ENCODE measurements around the gene TUB. TPM values are rescaled to one million over a fixed set of nuclear protein-coding genes. Genes with fewer than 3 reads are reported as not detected.

TUB gene
- polyA plus RNA-seq, 1 of the 3 experiments (the other 2 are of a cell fraction), result 11.3 TPM

DNA sequence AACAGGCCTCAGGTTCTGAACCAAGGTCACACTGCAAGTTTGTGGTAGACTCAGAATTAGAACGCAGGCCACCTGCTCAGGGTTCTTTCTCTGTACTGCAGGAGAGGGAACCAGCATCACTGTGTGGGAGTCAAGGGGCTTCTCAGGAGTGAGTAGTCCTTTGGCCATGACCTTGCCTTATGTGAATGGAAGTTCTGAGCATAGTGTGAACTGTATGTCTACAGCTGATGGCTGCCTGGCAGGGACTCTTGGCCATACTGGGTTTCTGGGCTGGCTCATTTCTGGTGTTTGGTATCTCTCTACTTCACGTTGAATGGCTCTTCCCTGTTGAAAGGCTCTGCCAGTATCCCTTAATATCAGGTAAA, 40.1 kb upstream of the TUB start:
- POLR2A ChIA-PET, result no interaction called here

More for the DNA sequence above, 40.1 kb upstream of the TUB start:
- H3K4me1 ChIP-seq (ENCODE audit: control insufficient read depth in 1 of 2, insufficient read depth in 2 of 2, low read depth in 1 of 2, low read length in 1 of 2), result peaks cover 0 to 15% of the 10 kb centered on the region in 2 experiments; a peak in 1 of 4 replicates
- no peak overlapping the region for H3K9ac ChIP-seq
- no peak for DNase-seq
- H3K27me3 ChIP-seq (ENCODE audit: insufficient read depth), result no peaks in the 10 kb centered on the region
- H3K9me3 ChIP-seq, result no peaks in the 10 kb centered on the region
- H3K4me3 ChIP-seq (ENCODE audit: low read depth in 2 of 2, low read length in 1 of 2), result no peak overlapping the region
- H3K27ac ChIP-seq (ENCODE audit: low read depth in 2 of 2, low read length in 1 of 2), result no peak overlapping the region
- no peak overlapping the region for H3K4me2 ChIP-seq
- no peak overlapping the region for H2AFZ ChIP-seq (ENCODE audit: low read depth)
- H3K36me3 ChIP-seq (replicated peaks in 1 of 2; ENCODE audit: control insufficient read depth in 1 of 2, insufficient read depth in 2 of 2, low read length in 1 of 2), result no peaks in the 10 kb centered on the region
- TF ChIP-seq MEF2A (IDR thresholded peaks at IDR 0.05; ENCODE audit: borderline replicate concordance, low read depth) (no peak), POLR2AphosphoS5 (IDR thresholded peaks at IDR 0.05; ENCODE audit: low read depth, low read length) (no peak), TEAD4 (IDR thresholded peaks at IDR 0.05; ENCODE audit: borderline replicate concordance, insufficient read depth) (no peak), USF2 (IDR thresholded peaks at IDR 0.05; ENCODE audit: borderline replicate concordance, low read depth, low read length) (no peak), YY1 (IDR thresholded peaks at IDR 0.05; ENCODE audit: low read depth) (no peak), MAX (IDR thresholded peaks at IDR 0.05; ENCODE audit: low read depth) (no peak), RXRA (IDR thresholded peaks at IDR 0.05; ENCODE audit: borderline replicate concordance, low read depth) (no peak), RFX5 (IDR thresholded peaks at IDR 0.05; ENCODE audit: low read length) (no peak), FOXM1 (IDR thresholded peaks at IDR 0.05; ENCODE audit: low read depth) (no peak), RCOR1 (IDR thresholded peaks at IDR 0.05; ENCODE audit: low read length) (no peak), MXI1 (IDR thresholded peaks at IDR 0.05; ENCODE audit: low read depth, low read length) (no peak), CHD2 (IDR thresholded peaks at IDR 0.05; ENCODE audit: low read length, partially characterized antibody) (no peak), SIN3A (IDR thresholded peaks at IDR 0.05; ENCODE audit: borderline replicate concordance, low read depth, low read length) (no peak), FOSL2 (IDR thresholded peaks at IDR 0.05; ENCODE audit: borderline replicate concordance, low read depth) (no peak), EP300 (IDR thresholded peaks at IDR 0.05; ENCODE audit: borderline replicate concordance in 1 of 2, low read depth in 1 of 2, low read length in 1 of 2) (no peak), NRF1 (IDR thresholded peaks at IDR 0.05; ENCODE audit: low read depth, low read length) (no peak), EZH2phosphoT487 (IDR thresholded peaks at IDR 0.05; ENCODE audit: borderline replicate concordance, low read depth) (no peak), GATA2 (CRISPR knock-in tag; IDR thresholded peaks at IDR 0.05) (no peak)
- TF ChIP-seq, protein P1, sequence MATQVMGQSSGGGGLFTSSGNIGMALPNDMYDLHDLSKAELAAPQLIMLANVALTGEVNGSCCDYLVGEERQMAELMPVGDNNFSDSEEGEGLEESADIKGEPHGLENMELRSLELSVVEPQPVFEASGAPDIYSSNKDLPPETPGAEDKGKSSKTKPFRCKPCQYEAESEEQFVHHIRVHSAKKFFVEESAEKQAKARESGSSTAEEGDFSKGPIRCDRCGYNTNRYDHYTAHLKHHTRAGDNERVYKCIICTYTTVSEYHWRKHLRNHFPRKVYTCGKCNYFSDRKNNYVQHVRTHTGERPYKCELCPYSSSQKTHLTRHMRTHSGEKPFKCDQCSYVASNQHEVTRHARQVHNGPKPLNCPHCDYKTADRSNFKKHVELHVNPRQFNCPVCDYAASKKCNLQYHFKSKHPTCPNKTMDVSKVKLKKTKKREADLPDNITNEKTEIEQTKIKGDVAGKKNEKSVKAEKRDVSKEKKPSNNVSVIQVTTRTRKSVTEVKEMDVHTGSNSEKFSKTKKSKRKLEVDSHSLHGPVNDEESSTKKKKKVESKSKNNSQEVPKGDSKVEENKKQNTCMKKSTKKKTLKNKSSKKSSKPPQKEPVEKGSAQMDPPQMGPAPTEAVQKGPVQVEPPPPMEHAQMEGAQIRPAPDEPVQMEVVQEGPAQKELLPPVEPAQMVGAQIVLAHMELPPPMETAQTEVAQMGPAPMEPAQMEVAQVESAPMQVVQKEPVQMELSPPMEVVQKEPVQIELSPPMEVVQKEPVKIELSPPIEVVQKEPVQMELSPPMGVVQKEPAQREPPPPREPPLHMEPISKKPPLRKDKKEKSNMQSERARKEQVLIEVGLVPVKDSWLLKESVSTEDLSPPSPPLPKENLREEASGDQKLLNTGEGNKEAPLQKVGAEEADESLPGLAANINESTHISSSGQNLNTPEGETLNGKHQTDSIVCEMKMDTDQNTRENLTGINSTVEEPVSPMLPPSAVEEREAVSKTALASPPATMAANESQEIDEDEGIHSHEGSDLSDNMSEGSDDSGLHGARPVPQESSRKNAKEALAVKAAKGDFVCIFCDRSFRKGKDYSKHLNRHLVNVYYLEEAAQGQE (IDR thresholded peaks at IDR 0.05; ENCODE audit: low read depth, low read length), result no peak
- TF ChIP-seq, protein P2, sequence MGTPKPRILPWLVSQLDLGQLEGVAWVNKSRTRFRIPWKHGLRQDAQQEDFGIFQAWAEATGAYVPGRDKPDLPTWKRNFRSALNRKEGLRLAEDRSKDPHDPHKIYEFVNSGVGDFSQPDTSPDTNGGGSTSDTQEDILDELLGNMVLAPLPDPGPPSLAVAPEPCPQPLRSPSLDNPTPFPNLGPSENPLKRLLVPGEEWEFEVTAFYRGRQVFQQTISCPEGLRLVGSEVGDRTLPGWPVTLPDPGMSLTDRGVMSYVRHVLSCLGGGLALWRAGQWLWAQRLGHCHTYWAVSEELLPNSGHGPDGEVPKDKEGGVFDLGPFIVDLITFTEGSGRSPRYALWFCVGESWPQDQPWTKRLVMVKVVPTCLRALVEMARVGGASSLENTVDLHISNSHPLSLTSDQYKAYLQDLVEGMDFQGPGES (IDR thresholded peaks at IDR 0.05; ENCODE audit: low read depth, low read length), result no peak
- 86% methylated on average over 2 of the region's 2 CpGs for WGBS (ENCODE audit: low lambda C conversion rate)
- CTCF ChIA-PET, result interaction anchor here (11.3 kb wide), 1 partner anchor 48 kb away, joined by 620 read pairs; the partner anchor contains the start of gene TUB
- H3K79me2 ChIP-seq (ENCODE audit: insufficient read depth), result no peaks in the 10 kb centered on the region
- no peaks in the 10 kb centered on the region for H3K9me2 ChIP-seq
- no peaks in the 10 kb centered on the region for H3F3A ChIP-seq (replicated peaks; ENCODE audit: insufficient read depth)
- no peaks in the 10 kb centered on the region for H4K20me1 ChIP-seq (ENCODE audit: insufficient read depth)

Data from SK-N-SH (cell line).